ENCODE measurements around the gene FSTL5. TPM values are rescaled to one million over a fixed set of nuclear protein-coding genes. Genes with fewer than 3 reads are reported as not detected.

FSTL5 gene
- total and polyA plus RNA-seq, 2 of the 8 experiments (the other 6 are each of a cell fraction or from before 2014, with no cell fraction given), result 0.09 to 0.32 TPM

GRCh38 chr4:161573836-161574235 is 590.0 kb downstream of the FSTL5 start (continued):
- TF ChIP-seq CHD7 (IDR thresholded peaks at IDR 0.05; ENCODE audit: insufficient replicate concordance, low read length), result no peak
- no peak for TF ChIP-seq JUND (IDR thresholded peaks at IDR 0.05; ENCODE audit: low read length)
- no peak for TF ChIP-seq SP4 (IDR thresholded peaks at IDR 0.05; ENCODE audit: low read length)
- no peak for TF ChIP-seq FOSL1 (IDR thresholded peaks at IDR 0.05; ENCODE audit: insufficient read depth, low read depth, low read length)
- TF ChIP-seq TCF12 (IDR thresholded peaks at IDR 0.05; ENCODE audit: low read depth, low read length), result no peak
- no peak for TF ChIP-seq HDAC6 (IDR thresholded peaks at IDR 0.05; ENCODE audit: low read depth, low read length)
- TF ChIP-seq GABPA (IDR thresholded peaks at IDR 0.05; ENCODE audit: borderline replicate concordance, insufficient read depth, low read length), result no peak
- TF ChIP-seq RFX5 (IDR thresholded peaks at IDR 0.05; ENCODE audit: borderline replicate concordance, low read depth, low read length), result no peak
- TF ChIP-seq SIN3A (conservative IDR thresholded peaks at IDR 0.05 in 1 of 2, IDR thresholded peaks at IDR 0.05 in 1 of 2; ENCODE audit: low read depth in 1 of 2, low read length in 2 of 2), result no peak
- TF ChIP-seq JUN (IDR thresholded peaks at IDR 0.05; ENCODE audit: low read depth, low read length), result no peak
- no peak for TF ChIP-seq GTF2F1 (IDR thresholded peaks at IDR 0.05; ENCODE audit: borderline replicate concordance, low read depth, low read length)
- no peak for TF ChIP-seq TEAD4 (IDR thresholded peaks at IDR 0.05; ENCODE audit: low read depth, low read length)
- no peak for TF ChIP-seq SRF (IDR thresholded peaks at IDR 0.05; ENCODE audit: low read depth, low read length)

All from H1 (cell line).